ENCODE results near the gene NPAS2.

The NPAS2 gene

GRCh38 chr2:101017371-101017770 lies 197.4 kb downstream of the NPAS2 start:
- H3K27ac ChIP-seq: no peak overlapping the region
- no peak for TF ChIP-seq ZFX (IDR thresholded peaks at IDR 0.05)
- TF ChIP-seq, protein P1, sequence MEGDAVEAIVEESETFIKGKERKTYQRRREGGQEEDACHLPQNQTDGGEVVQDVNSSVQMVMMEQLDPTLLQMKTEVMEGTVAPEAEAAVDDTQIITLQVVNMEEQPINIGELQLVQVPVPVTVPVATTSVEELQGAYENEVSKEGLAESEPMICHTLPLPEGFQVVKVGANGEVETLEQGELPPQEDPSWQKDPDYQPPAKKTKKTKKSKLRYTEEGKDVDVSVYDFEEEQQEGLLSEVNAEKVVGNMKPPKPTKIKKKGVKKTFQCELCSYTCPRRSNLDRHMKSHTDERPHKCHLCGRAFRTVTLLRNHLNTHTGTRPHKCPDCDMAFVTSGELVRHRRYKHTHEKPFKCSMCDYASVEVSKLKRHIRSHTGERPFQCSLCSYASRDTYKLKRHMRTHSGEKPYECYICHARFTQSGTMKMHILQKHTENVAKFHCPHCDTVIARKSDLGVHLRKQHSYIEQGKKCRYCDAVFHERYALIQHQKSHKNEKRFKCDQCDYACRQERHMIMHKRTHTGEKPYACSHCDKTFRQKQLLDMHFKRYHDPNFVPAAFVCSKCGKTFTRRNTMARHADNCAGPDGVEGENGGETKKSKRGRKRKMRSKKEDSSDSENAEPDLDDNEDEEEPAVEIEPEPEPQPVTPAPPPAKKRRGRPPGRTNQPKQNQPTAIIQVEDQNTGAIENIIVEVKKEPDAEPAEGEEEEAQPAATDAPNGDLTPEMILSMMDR (conservative IDR thresholded peaks at IDR 0.05): no peak

- no peak for TF ChIP-seq ZFX (IDR thresholded peaks at IDR 0.05)
- TF ChIP-seq, protein P1 (conservative IDR thresholded peaks at IDR 0.05): no peak
- H3K27ac ChIP-seq: no peak overlapping the region
These were observed 199.0 kb downstream of the NPAS2 start for GRCh38 chr2:101018934-101019333.

DNA sequence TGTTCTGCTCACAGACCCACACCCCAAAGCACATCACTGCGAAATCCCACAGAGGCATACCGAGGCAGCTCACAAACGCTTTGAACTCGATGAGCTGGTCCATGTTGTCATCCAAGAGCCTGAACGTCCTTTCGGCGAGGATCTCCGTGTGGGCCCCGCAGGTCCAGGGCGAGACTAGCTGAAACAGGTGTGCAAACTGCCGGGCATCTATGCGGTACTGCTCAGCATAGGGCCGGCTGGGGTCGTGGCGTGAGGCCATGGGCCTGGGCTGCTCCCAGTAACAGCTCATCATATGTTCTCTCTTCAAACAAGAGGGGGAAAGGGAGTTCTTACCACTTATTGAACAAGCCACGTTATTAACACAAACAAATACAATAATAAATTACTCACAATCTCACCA lies 202.3 kb downstream of the NPAS2 start:
- no peak overlapping the region for H3K27ac ChIP-seq
- no peak for TF ChIP-seq ZFX (IDR thresholded peaks at IDR 0.05)
- TF ChIP-seq, protein P1 (conservative IDR thresholded peaks at IDR 0.05): no peak

DNA sequence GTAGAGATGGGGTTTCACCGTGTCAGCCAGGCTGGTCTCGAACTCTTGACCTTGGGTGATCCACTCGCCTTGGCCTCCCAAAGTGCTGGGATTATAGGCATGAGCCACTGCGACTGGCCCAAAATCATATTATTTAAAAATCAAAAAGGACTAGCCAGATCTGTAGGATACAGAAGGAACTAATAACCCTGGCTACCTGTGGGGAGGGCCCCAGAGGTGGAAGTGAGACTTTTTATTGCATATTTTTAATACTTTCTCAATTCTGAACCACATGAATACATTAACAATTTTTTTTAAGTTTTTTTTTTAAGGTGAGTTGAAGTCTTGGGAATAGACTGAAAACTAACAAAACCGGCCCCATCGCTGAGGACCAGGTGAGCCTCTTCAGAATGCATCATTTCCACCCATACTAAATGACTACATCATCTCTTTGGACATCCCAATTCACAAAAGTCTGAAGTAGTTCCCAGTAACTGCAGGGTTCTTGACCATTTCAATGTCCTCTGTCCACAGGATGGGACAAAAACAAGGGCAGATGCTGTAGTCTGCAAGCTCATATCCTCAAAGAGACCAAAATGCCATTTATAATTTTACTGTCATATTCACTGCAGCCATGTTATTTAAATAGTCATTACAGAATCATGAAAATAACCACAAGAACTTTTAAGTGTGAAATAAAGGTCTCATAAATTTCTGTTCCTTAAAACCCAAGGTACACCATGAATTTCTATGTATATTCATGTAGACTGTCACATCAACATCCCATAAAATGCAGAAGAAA lies 203.6 kb downstream of the NPAS2 start:
- TF ChIP-seq, protein P1 (conservative IDR thresholded peaks at IDR 0.05): no peak
- TF ChIP-seq ZFX (IDR thresholded peaks at IDR 0.05): no peak

DNA sequence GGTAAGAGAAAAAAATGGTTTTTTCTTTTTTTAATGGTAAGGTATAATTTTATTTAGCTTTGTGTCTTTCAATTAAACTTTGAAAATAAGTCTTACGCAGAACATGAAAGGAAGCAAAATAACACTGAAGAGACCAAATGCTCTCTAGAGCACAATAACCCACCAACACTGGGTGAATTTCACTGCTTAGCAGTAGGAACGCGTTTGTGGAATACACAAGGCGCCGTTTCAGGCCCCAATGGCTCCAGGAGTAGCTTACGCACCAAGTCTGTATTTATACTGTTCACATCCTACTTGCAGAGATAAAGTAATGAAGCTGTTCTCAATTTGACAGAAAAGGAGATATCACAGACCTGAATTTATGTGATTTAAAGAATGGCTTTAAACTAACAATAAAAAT lies 205.6 kb downstream of the NPAS2 start:
- H3K27ac ChIP-seq: peak overlapping the region; percentile 17; the same call in 1 of the 2 replicates

More for the DNA sequence above, 203.6 kb downstream of the NPAS2 start:
- no peak overlapping the region for H3K27ac ChIP-seq

GRCh38 chr2:101026253-101026701 lies 206.3 kb downstream of the NPAS2 start:
- TF ChIP-seq, protein P1 (conservative IDR thresholded peaks at IDR 0.05): no peak
- no peak for TF ChIP-seq ZFX (IDR thresholded peaks at IDR 0.05)
- peak overlapping the region; percentile 56 for H3K27ac ChIP-seq

More for the DNA sequence above, 205.6 kb downstream of the NPAS2 start:
- TF ChIP-seq ZFX (IDR thresholded peaks at IDR 0.05): no peak
- TF ChIP-seq, protein P1 (conservative IDR thresholded peaks at IDR 0.05): no peak

- H3K27ac ChIP-seq: peak overlapping the region; percentile 56; the same call in 1 of the 2 replicates
- TF ChIP-seq, protein P1 (conservative IDR thresholded peaks at IDR 0.05): no peak
- TF ChIP-seq ZFX (IDR thresholded peaks at IDR 0.05): no peak
These were observed 207.1 kb downstream of the NPAS2 start for GRCh38 chr2:101026923-101027469.

Measured in C4-2B (cell line).